Colonic mucosa (tissue), 4 donors: ENCODE data around the gene LRIG1. TPM values are rescaled to one million over a fixed set of nuclear protein-coding genes. Genes with fewer than 3 reads are reported as not detected.

Source experiments
- DNase-seq: peaks from one replicate; pipeline ENCODE4 v3.0.0-alpha.2; 2020
- H3K27ac ChIP-seq: fragments of 200-600 bp; one replicate; pipeline ENCODE4 v1.8.0; 2021
- H3K27me3 ChIP-seq: fragments of 200-600 bp; one replicate; pipeline ENCODE4 v1.8.0; 2021
- H3K36me3 ChIP-seq: fragments of 200-600 bp; one replicate; pipeline ENCODE4 v1.8.0; 2021
- H3K4me1 ChIP-seq: fragments of 200-600 bp; one replicate; pipeline ENCODE4 v1.8.0; 2021; ENCODE audit warnings: mild to moderate bottlenecking
- H3K4me3 ChIP-seq: fragments of 200-600 bp; one replicate; pipeline ENCODE4 v1.8.0; 2021
- H3K9ac ChIP-seq, 2 donors: one replicate each; pipeline ENCODE4 v1.7.0; 2013; ENCODE audit warnings: control low read depth in 2 of 2, low read depth in 2 of 2, low read length in 2 of 2
- H3K9me3 ChIP-seq: fragments of 200-600 bp; one replicate; pipeline ENCODE4 v1.8.0; 2021
- CTCF ChIP-seq: fragments of 200-600 bp; IDR thresholded peaks from one replicate; pipeline ENCODE4 v1.8.0; 2022; ENCODE audit warnings: antibody characterized with exemption, mild to moderate bottlenecking
- intact Hi-C: fragments of 100-400 bp; cut with DNase I; formaldehyde crosslinking; loops from one replicate; pipeline ENCODE4 v1.14.1; 2022
- total RNA-seq, 2 donors: library from RNA; stranded (reverse); fragmentation: NEBNext Ultra II Directional in 1 of 2; extraction: Animal tissue kit (Norgen Biotek cat#: 25700) in 1 of 2; gene quantifications; one replicate each; pipeline ENCODE4 v1.2.1, GENCODE V29; 2021
- donor health status: healthy.
- donor health status: DM: no; HTN: no; CAD: no.
- donor health status: DM: no; HTN: no; CAD: no.

Gene LRIG1
- total RNA-seq, 2 donors from 2014 or later = 43.9 to 57.5 TPM

GRCh38 chr3:66504850-66505641, 4.2 kb upstream of the LRIG1 start:
- H3K4me3 ChIP-seq = no peak overlapping the region
- H3K27me3 ChIP-seq = no peaks in the 10 kb centered on the region
- DNase-seq = peak; percentile 46
- intact Hi-C loops = no loop called here
- no peaks in the 10 kb centered on the region for H3K9me3 ChIP-seq
- peaks cover 7% of the 10 kb centered on the region for H3K4me1 ChIP-seq
- no peaks in the 10 kb centered on the region for H3K36me3 ChIP-seq
- H3K9ac ChIP-seq = peak overlapping the region in 1 of 2 donors; percentile 51
- no peak overlapping the region for H3K27ac ChIP-seq
- TF ChIP-seq CTCF = no peak

DNA sequence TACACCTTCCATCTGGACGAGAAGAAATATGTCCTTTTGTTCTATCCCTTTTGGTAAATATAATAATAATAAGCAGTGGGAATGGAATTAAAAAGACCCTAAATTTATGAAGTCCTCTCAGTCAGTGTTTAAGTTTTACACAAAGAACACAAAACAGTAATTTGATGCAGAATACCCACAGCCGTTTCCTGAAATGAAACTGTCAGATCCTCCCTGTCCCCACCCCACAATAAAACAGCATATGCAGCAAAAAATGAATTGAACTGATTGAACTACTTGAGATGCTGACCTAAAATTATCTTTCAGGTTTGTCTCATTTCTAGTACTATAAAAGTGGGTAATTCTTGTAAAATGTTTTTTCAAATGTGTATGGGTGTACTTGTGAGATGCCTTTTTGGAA, 2.2 kb upstream of the LRIG1 start:
- Histone ChIP-seq H3K36me3 (no peaks in the 10 kb centered on the region), H3K27me3 (no peaks in the 10 kb centered on the region), H3K9ac (peak overlapping the region in 1 of 2 donors; percentile 26), H3K4me1 (peaks cover 7% of the 10 kb centered on the region), H3K4me3 (no peak overlapping the region), H3K27ac (no peak overlapping the region), H3K9me3 (no peaks in the 10 kb centered on the region)
- TF ChIP-seq CTCF = no peak
- intact Hi-C loops = no loop called here
- no peak for DNase-seq

DNA sequence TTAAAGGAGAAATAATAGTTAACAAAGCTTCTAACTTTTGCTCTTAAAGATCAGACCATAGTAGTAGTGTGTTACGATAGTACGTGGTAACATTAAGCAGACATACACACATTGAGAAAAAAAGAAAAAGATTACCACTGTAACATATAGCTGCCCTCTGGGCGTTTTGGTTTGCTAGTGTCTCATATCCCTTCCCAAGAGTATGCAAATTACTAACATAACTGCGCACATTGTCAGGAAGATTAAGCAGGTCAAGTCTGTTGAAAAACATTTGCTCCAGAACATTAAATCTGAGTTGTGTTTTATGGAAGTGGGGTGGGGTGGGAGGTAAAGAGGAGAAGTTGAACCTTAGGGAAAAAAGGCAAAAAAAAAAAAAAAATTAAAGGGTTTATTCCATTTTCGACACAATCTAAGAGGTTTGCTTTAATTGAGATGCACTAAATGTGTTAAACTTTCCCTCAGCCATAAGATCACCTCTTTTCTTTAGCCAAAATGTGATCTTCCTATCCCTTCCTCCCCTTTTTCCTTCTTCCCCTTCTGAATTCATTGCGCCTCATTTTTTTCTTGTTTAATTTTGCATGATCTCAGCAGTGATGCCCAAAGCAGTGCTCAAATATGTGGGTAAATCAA, 1.5 kb upstream of the LRIG1 start:
- H3K27ac ChIP-seq = no peak overlapping the region
- H3K27me3 ChIP-seq = no peaks in the 10 kb centered on the region
- H3K9ac ChIP-seq = peak overlapping the region in 1 of 2 donors; percentile 5
- H3K4me1 ChIP-seq = peaks cover 7% of the 10 kb centered on the region
- TF ChIP-seq CTCF = no peak
- H3K9me3 ChIP-seq = no peaks in the 10 kb centered on the region
- DNase-seq = no peak
- no peaks in the 10 kb centered on the region for H3K36me3 ChIP-seq
- intact Hi-C loops = no loop called here
- H3K4me3 ChIP-seq = no peak overlapping the region

- DNase-seq = no peak
- peak overlapping the region in 1 of 2 donors; percentile 64 for H3K9ac ChIP-seq
- intact Hi-C loops = no loop called here
- no peaks in the 10 kb centered on the region for H3K36me3 ChIP-seq
- no peak overlapping the region for H3K27ac ChIP-seq
- no peak for TF ChIP-seq CTCF
- H3K4me3 ChIP-seq = peak overlapping the region; percentile 90
- no peaks in the 10 kb centered on the region for H3K27me3 ChIP-seq
- H3K4me1 ChIP-seq = peaks cover 12% of the 10 kb centered on the region
- no peaks in the 10 kb centered on the region for H3K9me3 ChIP-seq
These were observed 842 bp upstream of the LRIG1 start for GRCh38 chr3:66501483-66502244.

GRCh38 chr3:66499881-66500575, 794 bp downstream of the LRIG1 start:
- no peaks in the 10 kb centered on the region for H3K27me3 ChIP-seq
- no peaks in the 10 kb centered on the region for H3K36me3 ChIP-seq
- peak overlapping the region; percentile 90 for H3K27ac ChIP-seq
- DNase-seq = peak; percentile 54
- peak overlapping the region; percentile 86 to 93 for H3K9ac ChIP-seq
- TF ChIP-seq CTCF = no peak
- peak overlapping the region; percentile 90 for H3K4me3 ChIP-seq
- H3K9me3 ChIP-seq = no peaks in the 10 kb centered on the region
- peaks cover 18% of the 10 kb centered on the region for H3K4me1 ChIP-seq
- intact Hi-C loops = loop anchor here (10.0 kb wide), 1 partner anchor 95 kb away; no protein-coding TSS in a partner anchor
